ENCODE data around the gene ZNF225.
"Not testable (repeated sequence)": the region's sequence is repeated elsewhere in the genome, so short reads cannot be mapped to it uniquely, and the experiment has no call there.

The ZNF225 gene

DNA sequence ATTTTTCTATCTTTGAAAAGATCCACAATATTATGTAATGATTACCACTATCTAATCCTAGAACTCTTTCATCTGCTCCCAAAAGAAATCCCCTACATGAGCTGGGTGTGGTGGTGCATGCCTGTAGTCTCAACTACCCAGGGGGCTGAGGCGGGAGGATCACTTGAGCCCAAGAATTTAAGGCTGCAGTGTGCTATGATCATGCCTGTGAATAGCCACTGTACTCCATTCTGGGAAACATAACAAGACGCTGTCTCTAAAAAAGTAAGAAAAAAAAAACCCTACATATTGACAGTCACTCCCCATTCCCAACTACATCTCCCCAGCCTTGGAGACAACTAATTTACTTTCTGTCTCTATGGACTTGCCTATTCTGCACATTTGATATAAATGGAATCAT lies 50.6 kb downstream of the ZNF225 start:
- no peak for DNase-seq (ENCODE audit: low spot score)

DNA sequence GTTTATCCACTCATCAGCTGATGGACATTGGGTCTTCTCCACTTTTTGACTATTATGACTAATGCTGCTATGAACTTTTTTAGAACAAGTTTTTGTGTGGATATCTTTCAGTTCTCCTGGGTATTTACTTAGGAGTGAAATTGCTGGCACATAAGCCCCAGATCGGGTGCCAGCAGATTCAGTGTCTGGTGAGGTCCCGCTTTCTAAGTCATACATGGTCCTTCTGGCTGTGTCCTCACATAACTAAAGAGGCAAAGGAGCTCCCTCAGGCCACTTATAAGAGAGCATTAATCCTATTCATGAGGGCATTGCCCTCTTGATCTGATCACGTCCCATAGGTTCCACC lies 51.1 kb downstream of the ZNF225 start:
- no peak for DNase-seq (ENCODE audit: low spot score)

DNA sequence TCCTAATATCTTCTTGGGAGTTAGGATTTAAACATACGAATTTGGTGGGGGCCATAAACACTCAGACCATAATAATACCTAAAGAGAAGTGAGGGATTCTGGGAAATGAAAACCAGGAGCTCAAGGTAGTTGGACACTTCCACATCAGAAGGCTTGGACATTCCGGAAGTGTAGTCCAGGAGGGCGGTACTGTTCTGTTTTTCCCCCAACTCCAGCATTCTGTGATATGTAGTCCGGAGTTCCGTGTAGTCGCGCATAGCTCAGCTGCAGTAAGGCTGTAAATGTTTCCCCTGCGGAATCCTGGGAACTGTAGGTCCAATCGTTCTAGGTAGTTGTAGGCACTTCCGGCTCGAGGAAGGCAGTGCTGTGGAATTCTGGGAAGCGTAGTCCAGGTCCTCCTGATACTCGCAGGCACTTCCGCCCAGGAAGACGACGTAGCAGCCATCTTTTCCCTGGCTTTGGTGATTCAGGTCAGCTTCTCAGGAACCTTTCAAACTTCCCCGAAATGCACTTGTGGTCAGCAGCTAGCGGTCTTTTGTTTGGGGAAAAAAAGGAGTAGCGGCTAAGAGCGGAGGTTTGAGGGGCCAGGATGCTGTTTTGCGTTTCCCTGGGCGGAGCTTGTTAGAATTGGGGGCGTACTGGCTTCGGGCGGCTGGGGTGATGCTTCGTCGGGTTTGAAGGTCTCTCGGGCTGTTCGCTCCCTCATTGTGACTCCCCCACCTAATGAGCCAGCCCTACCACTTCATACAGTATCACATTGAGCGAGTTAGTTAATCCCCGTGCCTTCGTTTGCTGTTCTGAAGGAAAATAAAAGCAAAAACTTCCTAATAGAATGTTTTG lies 51.7 kb downstream of the ZNF225 start, which contains the start of gene ZNF226:
ZNF226 (plus strand) TSS at position 428 of the 840 bp plus-strand sequence. CDS start 4,981 bp downstream, outside the sequence.
- DNase-seq (ENCODE audit: low spot score), result peak; percentile 91

DNA sequence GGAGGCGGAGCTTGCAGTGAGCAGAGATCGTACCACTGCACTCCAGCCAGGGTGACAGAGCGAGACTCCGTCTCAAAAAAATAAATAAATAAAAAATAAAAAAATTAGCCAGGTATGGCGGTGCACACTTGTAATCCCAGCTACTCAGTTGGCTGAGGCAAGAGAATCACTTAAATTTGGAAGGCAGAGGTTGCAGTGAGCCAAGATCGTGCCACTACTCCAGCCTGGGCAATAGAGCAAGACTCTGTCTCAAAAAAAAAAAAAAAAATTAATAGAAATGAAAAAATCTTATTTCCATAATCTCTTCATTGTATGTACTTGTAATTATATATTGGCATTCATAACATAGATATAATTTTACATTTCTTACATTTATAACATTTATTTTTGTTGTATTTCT lies 57.5 kb downstream of the ZNF225 start:
- not testable (repeated sequence) for DNase-seq (ENCODE audit: low spot score)

DNA sequence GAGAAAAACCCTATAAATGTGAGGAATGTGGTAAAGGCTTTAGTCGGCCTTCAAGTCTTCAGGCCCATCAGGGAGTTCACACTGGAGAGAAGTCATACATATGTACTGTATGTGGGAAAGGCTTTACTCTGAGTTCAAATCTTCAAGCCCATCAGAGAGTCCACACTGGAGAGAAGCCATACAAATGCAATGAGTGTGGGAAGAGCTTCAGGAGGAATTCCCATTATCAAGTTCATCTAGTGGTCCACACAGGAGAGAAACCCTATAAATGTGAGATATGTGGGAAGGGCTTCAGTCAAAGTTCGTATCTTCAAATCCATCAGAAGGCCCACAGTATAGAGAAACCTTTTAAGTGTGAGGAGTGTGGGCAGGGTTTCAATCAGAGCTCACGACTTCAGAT lies 63.4 kb downstream of the ZNF225 start:
- no peak for DNase-seq (ENCODE audit: low spot score)

DNA sequence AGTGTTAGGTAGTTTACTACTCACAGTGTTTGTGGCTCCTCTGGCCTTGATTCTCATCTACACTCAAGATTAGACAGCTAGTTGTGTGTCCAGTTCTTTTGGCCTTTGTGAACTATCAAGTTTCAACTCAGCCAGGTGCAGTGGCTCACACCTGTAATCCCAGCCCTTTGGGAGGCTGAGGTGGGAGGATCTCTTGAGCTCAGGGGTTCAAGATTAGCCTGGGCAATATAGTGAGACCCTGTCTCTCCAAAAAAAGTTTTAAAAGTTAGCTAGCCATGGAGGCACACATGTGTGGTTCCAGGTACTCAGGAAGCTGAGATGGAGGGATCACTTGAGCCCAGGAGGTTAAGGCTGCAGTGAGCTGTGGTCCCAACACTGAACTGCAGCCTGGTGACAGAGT lies 67.8 kb downstream of the ZNF225 start:
- DNase-seq (ENCODE audit: low spot score), result no peak

DNA sequence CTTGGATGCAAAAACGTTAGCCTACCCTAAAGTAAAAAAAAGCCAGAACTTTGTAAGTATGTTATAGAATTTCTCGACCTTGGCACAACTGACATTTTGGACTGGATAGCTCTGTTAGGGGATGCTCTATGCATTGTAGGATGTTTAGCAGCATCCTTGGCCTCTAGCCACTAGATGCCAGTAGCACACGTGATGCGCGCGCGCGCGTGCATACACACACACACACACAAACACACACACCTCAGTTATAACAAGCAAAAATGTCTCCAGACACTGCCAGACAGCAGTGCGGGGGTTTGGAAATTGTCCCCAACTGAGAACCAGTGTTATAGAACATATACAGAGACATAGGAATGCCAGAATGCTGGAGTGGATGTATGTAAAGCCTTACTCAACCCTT lies 68.9 kb downstream of the ZNF225 start:
- DNase-seq (ENCODE audit: low spot score), result no peak
